Lower leg skin (tissue), 3 donors: Measurements from ENCODE around the gene CNDP2.

Experiments
- CTCF ChIP-seq, 3 donors: fragments of 450-650 bp; IDR thresholded peaks; one replicate each; pipeline ENCODE4 v1.5.1; 2016; ENCODE audit warnings: antibody characterized with exemption in 3 of 3, mild to moderate bottlenecking in 3 of 3, moderate library complexity in 2 of 3
- POLR2A ChIP-seq, 2 donors: fragments of 450-650 bp; IDR thresholded peaks; one replicate each; pipeline ENCODE4 v1.6.1; 2016 to 2017; ENCODE audit warnings: antibody characterized with exemption in 2 of 2, mild to moderate bottlenecking in 1 of 2, moderate library complexity in 1 of 2

GRCh38 chr18:74567822-74568221 lies 71.7 kb downstream of the CNDP2 start:
- TF ChIP-seq CTCF (IDR thresholded peaks at IDR 0.05) (no peak), POLR2A (IDR thresholded peaks at IDR 0.05) (no peak)
